Fibroblast of the aortic adventitia (primary cell): ENCODE results near the gene KRT77. TPM values are rescaled to one million over a fixed set of nuclear protein-coding genes. Genes with fewer than 3 reads are reported as not detected.

ENCODE experiments used
- DNase-seq: peaks from one replicate; pipeline ENCODE4 v3.0.0-alpha.2; 2010; ENCODE audit warnings: low read depth
- H3K4me3 ChIP-seq: 2 replicates; pipeline ENCODE4 v1.5.1; 2011; ENCODE audit warnings: low read depth, mild to moderate bottlenecking, control low read depth, low read length, moderate library complexity
- total RNA-seq: library from RNA; depleted of rRNA; stranded (reverse); fragments of >200 nt; gene quantifications from 2 replicates; pipeline ENCODE4 v1.2.3, GENCODE V29; 2012; ENCODE audit warnings: low replicate concordance
- TF ChIP-seq, protein P1 (sequence below): IDR thresholded peaks from 2 replicates; pipeline ENCODE4 v1.5.1; 2011; ENCODE audit warnings: mild to moderate bottlenecking, low read length, control low read depth, inconsistent platforms; ENCODE audit not compliant: insufficient read depth

KRT77 gene
- total RNA-seq, 1 donor, result not detected

DNA sequence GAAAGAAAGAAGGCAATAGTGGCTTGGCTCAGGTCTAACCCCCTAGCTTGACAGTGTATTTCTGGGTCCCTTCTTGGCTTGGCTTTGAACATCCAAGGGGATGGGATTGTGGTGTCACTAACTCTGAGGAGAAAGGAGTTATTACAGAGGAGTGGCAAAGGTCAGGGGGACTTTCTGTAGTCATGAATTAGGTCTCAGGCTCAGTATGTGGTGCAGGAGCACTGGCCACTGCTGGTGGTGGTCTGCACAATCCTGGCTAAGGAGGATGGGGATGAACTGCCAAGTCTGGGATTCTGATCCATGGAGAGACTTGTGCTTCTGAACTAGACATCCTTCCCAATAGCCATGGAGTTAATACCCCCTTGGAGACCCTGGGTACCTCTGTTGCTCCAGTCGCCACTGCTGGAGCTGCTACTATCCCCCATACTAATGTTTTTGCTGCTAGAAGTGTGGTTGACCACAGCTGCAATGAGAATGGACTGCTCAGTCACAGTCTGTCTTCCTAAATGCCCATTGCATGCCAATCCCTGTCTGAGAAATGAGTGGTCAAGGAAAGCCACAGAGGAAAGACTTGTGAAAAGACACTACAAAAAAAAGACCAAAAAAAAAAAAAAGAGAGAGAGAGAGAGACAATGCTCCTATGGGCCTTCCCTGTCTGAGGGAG, 41.3 kb upstream of the KRT77 start:
- TF ChIP-seq, protein P1, sequence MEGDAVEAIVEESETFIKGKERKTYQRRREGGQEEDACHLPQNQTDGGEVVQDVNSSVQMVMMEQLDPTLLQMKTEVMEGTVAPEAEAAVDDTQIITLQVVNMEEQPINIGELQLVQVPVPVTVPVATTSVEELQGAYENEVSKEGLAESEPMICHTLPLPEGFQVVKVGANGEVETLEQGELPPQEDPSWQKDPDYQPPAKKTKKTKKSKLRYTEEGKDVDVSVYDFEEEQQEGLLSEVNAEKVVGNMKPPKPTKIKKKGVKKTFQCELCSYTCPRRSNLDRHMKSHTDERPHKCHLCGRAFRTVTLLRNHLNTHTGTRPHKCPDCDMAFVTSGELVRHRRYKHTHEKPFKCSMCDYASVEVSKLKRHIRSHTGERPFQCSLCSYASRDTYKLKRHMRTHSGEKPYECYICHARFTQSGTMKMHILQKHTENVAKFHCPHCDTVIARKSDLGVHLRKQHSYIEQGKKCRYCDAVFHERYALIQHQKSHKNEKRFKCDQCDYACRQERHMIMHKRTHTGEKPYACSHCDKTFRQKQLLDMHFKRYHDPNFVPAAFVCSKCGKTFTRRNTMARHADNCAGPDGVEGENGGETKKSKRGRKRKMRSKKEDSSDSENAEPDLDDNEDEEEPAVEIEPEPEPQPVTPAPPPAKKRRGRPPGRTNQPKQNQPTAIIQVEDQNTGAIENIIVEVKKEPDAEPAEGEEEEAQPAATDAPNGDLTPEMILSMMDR, result no peak
- H3K4me3 ChIP-seq, result no peak overlapping the region
- DNase-seq, result no peak

DNA sequence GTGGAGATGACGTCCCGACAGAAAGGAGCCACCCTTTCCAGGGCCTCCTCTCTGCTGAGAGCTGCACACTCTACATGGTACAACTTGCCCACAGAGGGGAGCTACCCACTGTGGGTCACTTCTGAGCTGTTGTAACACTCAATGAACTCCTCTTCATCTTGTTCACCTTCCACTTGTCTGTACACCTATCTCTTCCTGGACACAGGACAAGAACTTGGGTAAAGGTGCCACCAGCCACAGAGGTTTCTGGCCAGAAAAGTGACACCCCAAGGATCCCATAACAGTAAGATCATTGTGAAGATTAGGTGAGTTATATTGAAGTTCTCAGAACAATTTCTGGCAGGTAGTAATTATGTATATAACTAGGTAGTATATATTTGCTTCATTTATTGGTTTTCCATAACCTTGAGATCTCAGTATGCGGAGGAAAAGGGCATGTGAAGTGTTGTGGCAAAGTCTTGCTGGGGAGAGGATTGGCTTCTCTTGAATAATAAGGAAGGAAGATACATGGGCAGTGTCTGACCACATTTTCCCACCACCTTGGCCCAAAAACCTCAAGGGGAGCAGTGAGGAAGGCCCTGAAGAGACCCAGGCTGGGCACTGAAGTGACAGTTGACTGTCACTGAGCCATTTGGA, 39.6 kb upstream of the KRT77 start:
- TF ChIP-seq, protein P1, result no peak
- no peak overlapping the region for H3K4me3 ChIP-seq
- DNase-seq, result no peak

DNA sequence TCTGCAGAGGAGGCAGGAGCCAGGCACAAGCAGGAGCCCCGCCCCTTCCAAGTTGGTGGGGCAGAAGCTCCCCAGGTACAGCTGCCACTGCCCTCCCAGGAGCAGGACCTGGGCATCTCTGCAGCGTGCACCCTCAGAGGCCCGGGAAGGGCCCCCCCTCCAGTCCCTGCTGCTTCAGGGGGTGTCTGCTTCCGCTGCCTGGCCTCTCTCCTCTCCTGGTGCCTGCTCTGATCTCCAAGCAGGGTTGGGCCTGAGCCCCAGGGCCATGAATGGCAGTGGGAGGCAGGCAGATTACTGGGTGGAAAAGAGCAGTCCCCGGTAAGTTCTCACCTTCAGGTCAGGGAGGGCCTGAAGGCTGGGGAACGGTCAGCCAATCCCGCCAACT, 38.9 kb upstream of the KRT77 start:
- no peak for DNase-seq
- TF ChIP-seq, protein P1, result no peak

DNA sequence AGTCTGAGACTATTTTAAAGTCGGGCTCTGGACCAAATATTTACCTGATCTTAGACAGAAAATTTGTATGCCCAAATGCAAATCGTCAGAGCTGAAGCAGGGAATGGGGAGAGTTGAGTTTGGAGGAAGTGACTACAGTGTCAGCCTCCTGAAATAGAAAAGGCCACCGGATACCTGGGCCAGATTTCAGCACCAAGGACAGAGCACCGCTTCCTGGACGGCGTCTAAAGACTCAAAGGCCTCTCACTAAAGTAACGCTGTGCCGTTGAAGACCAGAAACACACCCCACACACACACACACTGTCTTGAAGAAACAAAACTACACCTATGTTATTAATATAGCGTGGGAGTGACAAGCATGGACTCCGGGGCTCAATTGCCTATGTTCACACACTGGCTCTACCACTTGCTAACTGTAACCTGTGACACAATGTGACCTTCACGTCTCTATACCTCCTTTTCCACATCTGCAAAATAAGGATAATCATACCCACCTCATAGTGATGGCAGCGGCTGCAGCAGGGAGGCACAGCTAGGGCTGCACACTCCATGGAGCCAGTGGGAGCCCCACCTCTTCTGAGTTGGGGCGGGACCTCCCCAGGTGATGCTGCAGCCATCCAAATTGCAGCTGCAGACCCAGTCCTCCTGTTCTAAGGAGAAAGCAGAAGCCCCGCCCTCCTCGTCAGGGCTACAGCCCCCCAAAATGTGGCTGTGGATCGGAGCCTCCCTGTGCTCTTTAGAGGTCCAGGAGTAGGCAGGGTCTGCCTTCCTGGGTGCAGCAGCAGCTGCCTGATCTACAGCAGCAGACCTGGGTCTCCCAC, 38.3 kb upstream of the KRT77 start:
- TF ChIP-seq, protein P1, result no peak
- no peak overlapping the region for H3K4me3 ChIP-seq
- DNase-seq, result peak; percentile 61

More for the DNA sequence above, 38.9 kb upstream of the KRT77 start:
- no peak overlapping the region for H3K4me3 ChIP-seq

DNA sequence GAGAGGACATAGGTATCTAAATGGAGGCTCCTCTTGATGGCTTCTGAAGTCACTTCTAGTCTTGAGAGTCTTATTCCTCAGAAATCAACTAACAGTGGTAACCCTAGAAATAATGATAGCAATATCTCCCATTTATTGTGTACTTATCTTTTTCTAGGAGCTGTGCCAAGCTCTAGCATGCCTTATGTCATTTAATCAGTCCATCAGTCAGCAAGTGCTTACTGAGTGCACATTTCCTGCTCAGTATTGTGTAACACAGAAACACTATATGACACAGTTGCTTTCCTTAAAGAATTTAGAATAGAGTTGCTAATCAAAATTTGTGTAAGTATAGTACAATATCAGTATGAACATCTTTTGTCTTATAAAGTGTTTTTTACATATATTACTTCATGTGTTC, 37.3 kb upstream of the KRT77 start:
- no peak overlapping the region for H3K4me3 ChIP-seq
- no peak for DNase-seq
- TF ChIP-seq, protein P1, result no peak

DNA sequence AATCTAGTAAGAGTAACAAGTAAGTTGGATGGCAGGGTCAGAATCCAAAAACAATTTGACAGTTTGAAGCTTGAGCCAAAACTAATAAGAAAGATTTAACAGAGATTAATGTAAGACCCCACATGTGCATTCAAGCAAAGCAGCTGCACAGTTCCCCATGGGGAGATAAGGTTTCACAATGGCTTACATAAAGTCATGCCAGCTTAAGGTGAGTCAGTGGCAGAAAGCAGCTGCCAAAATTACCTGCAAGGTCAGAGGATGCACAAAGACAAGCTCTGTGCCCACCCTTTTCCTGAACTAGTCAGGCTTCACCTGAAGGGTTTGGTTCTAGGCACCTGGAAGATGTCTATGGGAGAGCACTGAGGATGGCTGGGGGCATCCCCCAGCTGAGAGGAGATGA, 36.6 kb upstream of the KRT77 start:
- DNase-seq, result no peak
- no peak overlapping the region for H3K4me3 ChIP-seq
- TF ChIP-seq, protein P1, result no peak
